HepG2 (cell line): ENCODE measurements around the gene ABHD6. TPM values are rescaled to one million over a fixed set of nuclear protein-coding genes. Genes with fewer than 3 reads are reported as not detected.
"Not testable (repeated sequence)": the region's sequence is repeated elsewhere in the genome, so short reads cannot be mapped to it uniquely, and the experiment has no call there.

Experiments used
- ATAC-seq: fragments of 200-7000 bp; cut with Tn5 transposase; 3 replicates; pipeline ENCODE4 v1.9.1; 2020; ENCODE audit warnings: mild to moderate bottlenecking, moderate library complexity
- BruUV-seq: library from RNA; stranded (reverse); fragments of 400-500 nt; replicated peaks from 2 replicates; lab custom pipeline; 2021; lab: Mats Ljungman, UMichigan
- CTCF ChIA-PET: fragments of 300-600 bp; formaldehyde crosslinking; extraction: SDS; loops from one replicate; lab custom pipeline; 2021; ENCODE audit warnings: low total read pairs, inconsistent platforms, low intra/inter-chr PET ratio; lab: Yijun Ruan, JAX
- POLR2A ChIA-PET: fragments of 350-600 bp; sonication (Branson Sonifier 250); formaldehyde crosslinking; loops from one replicate; lab custom pipeline; 2020; ENCODE audit warnings: antibody characterized with exemption, inconsistent platforms; lab: Yijun Ruan, JAX
- DNase-seq: peaks from one replicate; pipeline ENCODE4 v3.0.0-alpha.2; 2015; ENCODE audit warnings: low spot score
- FAIRE-seq: peaks from 3 replicates; lab custom pipeline; 2011; peaks lifted over from hg19 to GRCh38; lab: Jason Lieb, UNC
- H2AFZ ChIP-seq: one replicate; pipeline ENCODE4 v1.6.1; 2011; ENCODE audit warnings: low read length, inconsistent platforms
- H3K27ac ChIP-seq: fragments of 300-600 bp; 3 replicates; pipeline ENCODE4 v1.8.0; 2011; ENCODE audit warnings: mixed run types, mild to moderate bottlenecking, mixed read lengths, low read length, inconsistent platforms; ENCODE audit not compliant: insufficient read depth; ENCODE audit errors: extremely low read length
- H3K27me3 ChIP-seq, 2 experiments: fragments of 200-600 bp in 1 of 2; 2 replicates in 1 of 2; 3 replicates in 1 of 2; pipeline versions ENCODE4 v1.6.0 to v1.8.0; 2011; ENCODE audit warnings: low read length in 2 of 2, mild to moderate bottlenecking in 2 of 2, moderate library complexity in 2 of 2, inconsistent platforms in 1 of 2; ENCODE audit not compliant: insufficient read depth in 2 of 2, control insufficient read depth in 1 of 2
- H3K36me3 ChIP-seq, 2 experiments: fragments of 200-600 bp in 1 of 2; replicated peaks in 1 of 2; 2 replicates in 1 of 2; 3 replicates in 1 of 2; pipeline versions ENCODE4 v1.5.1 to v1.8.0; 2011; ENCODE audit warnings: low read length in 2 of 2, inconsistent platforms in 1 of 2; ENCODE audit not compliant: insufficient read depth in 2 of 2, control insufficient read depth in 1 of 2
- H3K4me1 ChIP-seq: 2 replicates; pipeline ENCODE4 v1.5.1; 2012; ENCODE audit warnings: low read length, inconsistent platforms; ENCODE audit not compliant: insufficient read depth
- H3K4me2 ChIP-seq: 2 replicates; pipeline ENCODE4 v1.6.0; 2011; ENCODE audit warnings: low read depth, low read length, inconsistent platforms
- H3K4me3 ChIP-seq, 3 experiments: fragments of 200-600 bp in 1 of 3; sonication (generic), shearing (Covaris generic) in 1 of 3; replicated peaks in 1 of 3; 2 replicates each; pipeline ENCODE4 v1.5.1; 2011 to 2016; ENCODE audit warnings: low read length in 3 of 3, inconsistent platforms in 2 of 3, low read depth in 2 of 3, mild to moderate bottlenecking in 2 of 3, control low read depth in 1 of 3, mixed read lengths in 1 of 3; ENCODE audit not compliant: insufficient read depth in 1 of 3
- H3K79me2 ChIP-seq: one replicate; pipeline ENCODE4 v1.6.1; 2011; ENCODE audit warnings: low read length, inconsistent platforms; ENCODE audit not compliant: insufficient read depth
- H3K9ac ChIP-seq: 2 replicates; pipeline ENCODE4 v1.6.0; 2011; ENCODE audit warnings: mild to moderate bottlenecking, low read depth, low read length, inconsistent platforms; ENCODE audit not compliant: insufficient read depth
- H3K9me3 ChIP-seq: 2 replicates; pipeline ENCODE4 v1.5.1; 2012; ENCODE audit warnings: mild to moderate bottlenecking, low read length
- H4K20me1 ChIP-seq: 2 replicates; pipeline ENCODE4 v1.6.0; 2011; ENCODE audit warnings: inconsistent platforms, mild to moderate bottlenecking, low read length, moderate library complexity; ENCODE audit not compliant: insufficient read depth
- FOXJ3 ChIP-seq: sonication (generic); formaldehyde crosslinking; IDR thresholded peaks from 2 replicates; pipeline ENCODE4 v1.4.0; 2020; ENCODE audit warnings: missing genetic modification reagents, mild to moderate bottlenecking, borderline replicate concordance
- HMGA1 ChIP-seq: sonication (generic); formaldehyde crosslinking; conservative IDR thresholded peaks from 2 replicates; pipeline ENCODE4 v1.4.0; 2020; ENCODE audit warnings: missing genetic modification reagents
- TFDP2 ChIP-seq: sonication (generic); formaldehyde crosslinking; IDR thresholded peaks from 2 replicates; pipeline ENCODE4 v1.4.0; 2020; ENCODE audit warnings: missing genetic modification reagents
- THYN1 ChIP-seq: sonication (generic); formaldehyde crosslinking; IDR thresholded peaks from 2 replicates; pipeline ENCODE4 v1.8.1; 2023; ENCODE audit warnings: low read depth, mild to moderate bottlenecking, moderate library complexity, missing genetic modification reagents, borderline replicate concordance
- ZBTB25 ChIP-seq: IDR thresholded peaks from 2 replicates; pipeline ENCODE4 v1.6.1; 2018; ENCODE audit warnings: missing genetic modification reagents
- WGBS: methylation state at CpG from one replicate; pipeline ENCODE4 v1.1.6; 2017; ENCODE audit warnings: low lambda C conversion rate; 5-methylcytosine and 5-hydroxymethylcytosine counted together
- in situ Hi-C: cut with HindIII; loops from 2 replicates; pipeline ENCODE4 v1.10.0; 2017; ENCODE audit warnings: low pct_unique_long_range_greater_than_20kb; ENCODE audit not compliant: extremely low pct_ligation_motif_present
- intact Hi-C: fragments of 100-400 bp; cut with micrococcal nuclease; formaldehyde crosslinking; loops from one replicate; pipeline ENCODE4 v1.10.0; 2022; ENCODE audit not compliant: unreplicated experiment
- polyA plus RNA-seq, 8 experiments: library from polyadenylated mRNA; depleted of rRNA in 3 of 8; stranded (reverse) in 7 of 8; unstranded in 1 of 8; fragments of >200 nt; fragmentation: Illumina TruSeq in 4 of 8; extraction: Trizol in 4 of 8; gene quantifications; 2 replicates each; pipeline versions ENCODE4 v1.2.1 to v1.2.3, GENCODE V29; 2011 to 2016; ENCODE audit warnings: low read depth in 4 of 8, missing spikeins in 1 of 8, mixed read lengths in 1 of 8; ENCODE audit not compliant: insufficient read depth in 1 of 8
- total RNA-seq, 5 experiments: library from RNA; depleted of rRNA; stranded (reverse); fragments of >200 nt; fragmentation: Illumina TruSeq; extraction: Trizol; gene quantifications; 2 replicates each; pipeline ENCODE4 v1.2.3, GENCODE V29; 2016; ENCODE audit warnings: low read depth in 1 of 5
- TF ChIP-seq, protein P1 (sequence below): sonication (generic); formaldehyde crosslinking; IDR thresholded peaks from 2 replicates; pipeline ENCODE4 v1.4.0; 2020; ENCODE audit warnings: missing genetic modification reagents, borderline replicate concordance

Gene ABHD6
- total and polyA plus RNA-seq, 2 of the 13 experiments (the other 11 are each of a cell fraction or from before 2014, with no cell fraction given) = 9.0 to 17.2 TPM

- Histone ChIP-seq H3K4me3 (no peak overlapping the region), H3K27ac (no peak overlapping the region), H3K36me3 (no peaks in the 10 kb centered on the region), H4K20me1 (no peaks in the 10 kb centered on the region), H2AFZ (no peak overlapping the region), H3K4me1 (peaks cover 29% of the 10 kb centered on the region), H3K27me3 (peaks cover 0 to 17% of the 10 kb centered on the region in 2 experiments; a peak in 2 of 5 replicates), H3K9me3 (no peaks in the 10 kb centered on the region), H3K9ac (no peak overlapping the region), H3K79me2 (no peaks in the 10 kb centered on the region), H3K4me2 (no peak overlapping the region)
- BruUV-seq = no TSS peak
- ATAC-seq (no peak), FAIRE-seq (no peak), DNase-seq (no peak)
- in situ Hi-C loops (no loop called here), intact Hi-C loops (loop anchor here (2.0 kb wide), 1 partner anchor 13 kb away; the partner anchor contains the start of gene ABHD6)
- 58% methylated on average over 4 of the region's 4 CpGs for WGBS
- no peak for TF ChIP-seq HMGA1 (CRISPR knock-in tag)
- TF ChIP-seq, protein P1, sequence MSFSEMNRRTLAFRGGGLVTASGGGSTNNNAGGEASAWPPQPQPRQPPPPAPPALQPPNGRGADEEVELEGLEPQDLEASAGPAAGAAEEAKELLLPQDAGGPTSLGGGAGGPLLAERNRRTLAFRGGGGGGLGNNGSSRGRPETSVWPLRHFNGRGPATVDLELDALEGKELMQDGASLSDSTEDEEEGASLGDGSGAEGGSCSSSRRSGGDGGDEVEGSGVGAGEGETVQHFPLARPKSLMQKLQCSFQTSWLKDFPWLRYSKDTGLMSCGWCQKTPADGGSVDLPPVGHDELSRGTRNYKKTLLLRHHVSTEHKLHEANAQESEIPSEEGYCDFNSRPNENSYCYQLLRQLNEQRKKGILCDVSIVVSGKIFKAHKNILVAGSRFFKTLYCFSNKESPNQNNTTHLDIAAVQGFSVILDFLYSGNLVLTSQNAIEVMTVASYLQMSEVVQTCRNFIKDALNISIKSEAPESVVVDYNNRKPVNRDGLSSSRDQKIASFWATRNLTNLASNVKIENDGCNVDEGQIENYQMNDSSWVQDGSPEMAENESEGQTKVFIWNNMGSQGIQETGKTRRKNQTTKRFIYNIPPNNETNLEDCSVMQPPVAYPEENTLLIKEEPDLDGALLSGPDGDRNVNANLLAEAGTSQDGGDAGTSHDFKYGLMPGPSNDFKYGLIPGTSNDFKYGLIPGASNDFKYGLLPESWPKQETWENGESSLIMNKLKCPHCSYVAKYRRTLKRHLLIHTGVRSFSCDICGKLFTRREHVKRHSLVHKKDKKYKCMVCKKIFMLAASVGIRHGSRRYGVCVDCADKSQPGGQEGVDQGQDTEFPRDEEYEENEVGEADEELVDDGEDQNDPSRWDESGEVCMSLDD (CRISPR knock-in tag) = no peak
- TF ChIP-seq ZBTB25 (CRISPR knock-in tag) = no peak
- TF ChIP-seq TFDP2 (CRISPR knock-in tag) = no peak
- no peak for TF ChIP-seq FOXJ3 (CRISPR knock-in tag)
- no peak for TF ChIP-seq THYN1 (CRISPR knock-in tag)
- CTCF ChIA-PET = no interaction called here
- POLR2A ChIA-PET = no interaction called here
Measured at GRCh38 chr3:58223855-58224254, 13.7 kb upstream of the ABHD6 start.

DNA sequence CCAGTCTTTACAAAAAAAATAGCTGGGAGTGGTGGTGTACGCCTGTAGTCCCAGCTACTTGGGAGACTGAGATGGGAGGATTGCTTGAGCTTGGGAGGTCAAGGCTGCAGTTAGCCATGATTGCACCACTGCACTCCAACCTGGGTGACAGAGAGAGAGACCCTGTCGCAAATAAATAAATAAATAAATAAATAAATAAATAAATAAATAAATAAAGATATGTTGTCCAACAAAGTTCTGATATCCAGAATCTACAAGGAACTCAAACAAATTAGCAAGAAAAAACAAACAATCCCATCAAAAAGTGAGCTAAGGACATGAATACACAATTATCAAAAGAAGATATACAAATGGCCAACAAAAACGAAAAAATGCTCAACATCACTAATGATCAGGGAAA, 9.7 kb upstream of the ABHD6 start:
- H3K9ac ChIP-seq, H3K79me2 ChIP-seq, DNase-seq, in situ Hi-C loops, H3K4me2 ChIP-seq, intact Hi-C loops, H3K4me3 ChIP-seq, H3K36me3 ChIP-seq, H3K27ac ChIP-seq, ATAC-seq, CTCF ChIA-PET, H2AFZ ChIP-seq, FAIRE-seq, BruUV-seq, H4K20me1 ChIP-seq, H3K9me3 ChIP-seq, H3K4me1 ChIP-seq: not testable (repeated sequence)
- WGBS = 52% methylated on average over 3 of the region's 3 CpGs
- POLR2A ChIA-PET = interaction anchor here (0.6 kb wide), 1 partner anchor 178 kb away, joined by 3 read pairs; no protein-coding TSS in a partner anchor
- H3K27me3 ChIP-seq = peaks cover 0 to 19% of the 10 kb centered on the region in 2 experiments; a peak in 2 of 5 replicates
